NCI-H1930 (cell line): Measurements from ENCODE around the gene ARIH1.
"Not testable (repeated sequence)": the region's sequence is repeated elsewhere in the genome, so short reads cannot be mapped to it uniquely, and the experiment has no call there.

ENCODE experiments used
- DNase-seq, 2 experiments: peaks; one replicate each; lab custom pipeline; 2025; lab: John Stamatoyannopoulos, UW

Gene ARIH1, protein sequence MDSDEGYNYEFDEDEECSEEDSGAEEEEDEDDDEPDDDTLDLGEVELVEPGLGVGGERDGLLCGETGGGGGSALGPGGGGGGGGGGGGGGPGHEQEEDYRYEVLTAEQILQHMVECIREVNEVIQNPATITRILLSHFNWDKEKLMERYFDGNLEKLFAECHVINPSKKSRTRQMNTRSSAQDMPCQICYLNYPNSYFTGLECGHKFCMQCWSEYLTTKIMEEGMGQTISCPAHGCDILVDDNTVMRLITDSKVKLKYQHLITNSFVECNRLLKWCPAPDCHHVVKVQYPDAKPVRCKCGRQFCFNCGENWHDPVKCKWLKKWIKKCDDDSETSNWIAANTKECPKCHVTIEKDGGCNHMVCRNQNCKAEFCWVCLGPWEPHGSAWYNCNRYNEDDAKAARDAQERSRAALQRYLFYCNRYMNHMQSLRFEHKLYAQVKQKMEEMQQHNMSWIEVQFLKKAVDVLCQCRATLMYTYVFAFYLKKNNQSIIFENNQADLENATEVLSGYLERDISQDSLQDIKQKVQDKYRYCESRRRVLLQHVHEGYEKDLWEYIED

DNA sequence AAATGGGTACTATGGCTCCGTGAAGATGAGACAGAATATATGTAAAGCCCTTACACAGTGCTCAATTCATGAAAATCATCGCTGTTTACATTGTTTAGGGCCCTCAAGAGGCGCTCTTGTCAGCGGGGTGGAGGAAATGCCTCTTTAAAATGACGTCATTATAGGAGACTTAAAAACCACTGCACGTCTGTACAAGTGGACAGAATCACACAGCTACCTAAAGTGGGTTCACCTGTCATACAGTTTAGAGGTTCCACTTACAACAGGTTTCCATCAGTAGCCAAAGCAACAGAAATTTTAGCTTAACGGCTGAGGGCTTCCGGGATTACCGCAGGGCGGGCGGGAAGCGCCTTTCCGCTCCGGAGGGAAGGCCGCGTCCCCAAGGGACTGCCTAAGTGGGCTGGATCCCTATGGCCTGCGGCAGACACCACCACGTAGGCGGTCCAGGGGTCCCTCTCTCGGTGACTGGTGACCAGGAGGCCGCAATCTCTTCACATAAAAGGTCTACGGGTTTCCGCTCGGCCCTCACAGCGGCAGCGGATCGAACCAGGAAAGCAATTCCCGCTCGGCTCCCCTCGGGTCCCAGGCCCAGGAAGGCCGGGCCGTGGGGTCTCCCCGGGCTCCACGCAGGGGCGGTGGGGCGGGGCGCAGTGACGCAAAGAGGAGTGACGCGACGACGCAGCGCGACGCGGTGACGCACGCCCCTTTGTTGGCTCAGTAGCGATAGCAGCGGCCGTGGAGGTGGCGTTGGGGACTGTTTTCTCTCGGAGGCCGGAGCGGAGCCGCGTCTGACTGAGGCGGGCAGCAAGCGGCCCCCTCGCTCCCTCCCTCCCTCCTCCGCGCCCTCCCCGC is at the start of gene ARIH1:
Gene ARIH1 (plus strand): TSS at position 717 of the 852 bp plus-strand sequence. CDS start 310 bp downstream, outside the sequence.
- peak; percentile 73 to 90 for DNase-seq

DNA sequence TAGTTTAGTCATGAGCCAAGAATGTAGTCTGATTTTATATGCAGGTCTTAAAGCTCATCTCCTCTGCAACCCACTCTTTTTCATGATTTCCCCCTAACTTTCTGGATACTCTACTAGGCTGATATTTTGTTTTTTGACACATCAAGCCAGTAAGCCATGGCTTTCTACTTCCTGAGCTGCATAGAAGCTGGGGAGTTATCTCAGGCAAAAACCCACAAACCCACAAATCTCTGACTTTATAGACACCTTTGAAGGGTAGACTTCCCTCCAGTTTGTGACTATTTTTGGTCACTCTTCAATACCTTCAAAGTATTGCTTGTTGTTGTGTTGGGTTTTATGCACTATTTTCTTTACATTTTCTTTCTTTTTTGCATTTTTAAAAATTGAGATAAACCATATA is 47.4 kb upstream of the ARIH1 start:
- DNase-seq = no peak

DNA sequence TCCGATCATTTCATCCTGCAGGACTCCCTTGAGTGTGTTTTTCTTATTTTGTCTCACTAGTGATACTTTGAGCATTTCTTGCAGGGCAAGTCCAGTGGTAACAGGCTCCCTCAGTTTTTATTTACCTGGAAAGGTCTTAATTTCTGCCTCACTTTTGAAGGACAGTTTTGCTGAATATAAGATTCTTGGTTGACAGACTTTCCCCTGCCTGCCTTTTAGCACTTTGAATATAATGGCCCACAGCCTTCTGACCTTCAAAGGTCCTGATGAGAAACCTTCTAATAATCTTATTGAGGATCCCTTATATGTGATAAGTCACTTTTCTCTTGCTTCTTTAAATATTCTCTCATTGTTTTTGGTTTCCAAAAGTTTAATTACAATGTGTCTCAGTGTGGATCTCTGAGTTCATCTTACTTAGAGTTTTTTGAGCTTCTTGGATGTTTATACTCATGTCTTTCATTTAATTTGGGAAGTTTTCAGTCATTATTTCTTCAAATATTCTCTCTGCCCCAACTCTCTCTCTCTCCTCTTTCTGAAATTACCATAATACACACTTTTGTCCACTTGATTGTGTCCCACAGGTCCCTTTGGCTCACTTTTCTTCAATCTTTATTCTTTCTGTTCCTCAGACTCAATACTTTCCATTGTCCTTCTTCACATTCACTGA is 36.3 kb upstream of the ARIH1 start:
- no peak for DNase-seq

DNA sequence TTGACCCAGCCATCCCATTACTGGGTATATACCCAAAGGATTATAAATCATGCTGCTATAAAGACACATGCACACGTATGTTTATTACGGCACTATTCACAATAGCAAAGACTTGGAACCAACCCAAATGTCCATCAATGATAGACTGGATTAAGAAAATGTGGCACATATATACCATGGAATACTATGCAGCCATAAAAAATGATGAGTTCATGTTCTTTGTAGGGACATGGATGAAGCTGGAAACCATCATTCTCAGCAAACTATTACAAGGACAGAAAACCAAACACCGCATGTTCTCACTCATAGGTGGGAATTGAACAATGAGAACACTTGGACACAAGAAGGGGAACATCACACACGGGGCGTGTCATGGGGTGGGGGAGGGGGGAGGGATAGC is 31.3 kb upstream of the ARIH1 start:
- DNase-seq = not testable (repeated sequence)

DNA sequence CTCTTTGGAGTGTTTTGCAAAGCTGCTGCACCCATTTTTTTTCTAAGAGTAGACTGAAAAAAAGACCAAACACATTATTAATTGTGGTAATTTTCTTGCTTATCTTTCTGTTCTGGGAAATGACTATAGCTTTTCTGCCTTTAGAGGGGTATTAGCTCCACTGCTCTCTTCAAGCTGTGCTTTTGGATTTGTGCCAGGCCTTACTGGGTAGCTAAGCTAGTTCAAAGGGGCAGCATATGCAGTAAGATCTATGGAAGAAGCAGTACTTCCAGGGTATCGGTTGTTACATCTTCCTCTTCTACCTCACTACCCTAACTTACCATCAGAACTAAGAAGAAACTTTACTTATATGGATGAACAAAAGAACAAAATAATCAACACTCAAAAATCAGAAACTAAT is 28.7 kb upstream of the ARIH1 start:
- DNase-seq = no peak

DNA sequence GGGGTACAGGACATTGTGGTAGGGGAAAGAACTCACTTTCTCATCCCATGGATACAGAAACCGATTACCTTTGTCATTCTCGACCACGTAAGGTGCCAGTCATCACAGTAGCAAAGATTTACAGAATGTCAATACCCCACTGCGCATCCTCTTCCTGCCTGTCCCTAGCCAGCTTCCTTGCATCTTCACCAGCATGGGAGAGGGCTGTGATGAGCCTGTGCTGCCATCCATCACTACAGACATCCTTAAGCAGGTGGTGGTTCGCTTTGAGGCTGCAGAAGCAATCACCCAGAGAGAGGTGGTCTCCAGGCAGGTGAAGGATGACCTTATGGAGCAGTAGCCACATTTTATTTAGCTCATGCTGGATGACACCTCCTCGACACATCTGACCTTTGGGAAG is 23.3 kb upstream of the ARIH1 start:
- DNase-seq = no peak

DNA sequence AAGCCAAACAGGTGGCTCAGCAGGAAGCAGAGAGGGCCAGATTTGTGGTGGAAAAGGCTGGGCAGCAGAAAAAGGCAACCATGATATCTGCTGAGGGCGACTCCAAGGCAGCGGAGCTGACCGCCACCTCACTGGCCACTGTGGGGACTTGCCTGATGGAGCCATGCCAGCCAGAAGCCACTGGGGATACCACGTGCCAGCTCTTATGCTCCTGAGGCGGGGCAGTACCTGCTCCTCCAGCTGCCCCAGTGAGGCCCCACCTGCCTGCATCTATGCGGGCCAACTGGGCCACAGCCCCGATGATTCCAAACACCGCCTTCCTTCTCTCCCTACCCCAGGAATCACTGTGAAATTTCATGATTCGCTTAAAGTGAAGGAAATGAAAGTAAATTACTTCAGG is 22.9 kb upstream of the ARIH1 start:
- DNase-seq = no peak

DNA sequence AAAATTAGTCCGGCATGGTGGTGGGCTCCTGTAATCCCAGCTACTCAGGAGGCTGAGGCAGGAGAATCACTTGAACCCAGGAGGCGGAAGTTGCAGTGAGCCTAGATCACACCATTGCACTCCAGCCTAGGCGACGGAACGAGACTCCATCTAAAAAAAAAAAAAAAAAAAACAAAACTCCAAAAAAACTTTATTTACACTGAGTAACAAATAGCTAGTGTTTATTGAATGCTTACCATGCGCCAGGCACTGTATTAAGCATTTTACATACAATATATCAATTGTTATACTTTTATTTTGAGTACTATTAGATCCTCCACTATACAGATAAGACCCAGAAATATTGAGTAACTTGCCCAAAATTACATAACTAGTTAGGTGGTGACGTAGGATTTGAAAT is 17.4 kb upstream of the ARIH1 start:
- no peak for DNase-seq

DNA sequence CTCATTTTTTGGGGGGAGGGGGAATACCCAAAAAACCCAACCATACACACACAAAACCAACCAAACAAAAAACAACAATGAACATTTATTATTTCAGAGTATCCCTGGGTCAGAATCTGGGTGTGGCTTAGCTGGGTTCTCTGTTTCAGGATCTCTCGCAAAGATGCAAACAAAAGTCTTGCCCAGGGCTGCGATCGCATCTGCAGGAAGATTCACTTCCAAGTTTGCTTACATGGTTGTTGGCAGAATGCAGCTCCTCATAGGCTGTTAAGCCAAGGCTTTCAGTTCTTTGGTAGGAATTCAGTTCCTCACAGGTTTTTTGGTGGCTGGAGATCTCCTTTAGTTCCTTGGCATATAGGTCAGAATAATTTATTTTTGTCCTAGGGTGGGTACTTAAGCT is 13.7 kb upstream of the ARIH1 start:
- DNase-seq = no peak

DNA sequence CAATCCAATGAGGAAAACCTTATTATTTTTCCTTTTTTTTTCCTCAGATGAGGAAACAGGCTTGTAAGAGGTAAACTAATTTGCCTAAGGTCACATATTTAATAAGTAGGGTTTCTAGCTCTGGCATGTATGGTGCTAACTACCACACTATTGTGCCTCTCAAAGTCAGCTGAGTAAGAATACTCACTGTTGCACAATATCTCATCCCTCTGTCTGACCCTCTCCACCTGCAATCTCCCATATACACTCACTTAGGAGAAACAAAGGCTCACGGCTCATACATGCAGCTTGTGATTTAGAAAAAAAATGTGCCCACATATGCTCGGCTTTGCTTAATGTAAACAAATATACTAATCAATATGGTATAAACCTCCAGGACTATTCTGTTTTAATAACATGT is 10.4 kb upstream of the ARIH1 start:
- no peak for DNase-seq

DNA sequence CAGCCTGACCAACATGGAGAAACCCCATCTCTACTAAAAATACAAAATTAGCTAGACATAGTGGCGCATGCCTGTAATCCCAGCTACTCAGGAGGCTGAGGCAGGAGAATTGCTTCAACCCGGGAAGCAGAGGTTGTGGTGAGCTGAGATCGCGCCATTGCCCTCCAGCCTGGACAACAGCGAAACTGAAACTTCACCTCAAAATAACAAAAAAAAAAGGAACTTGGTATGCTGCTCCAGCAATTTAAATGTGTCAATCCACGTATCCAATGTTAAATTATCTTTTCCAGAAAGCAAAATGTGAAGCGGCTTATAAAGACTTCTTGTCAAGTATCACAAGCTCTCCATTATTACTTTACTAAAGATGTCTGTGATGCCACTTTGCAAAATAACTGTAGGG is 9.9 kb upstream of the ARIH1 start:
- DNase-seq = no peak

DNA sequence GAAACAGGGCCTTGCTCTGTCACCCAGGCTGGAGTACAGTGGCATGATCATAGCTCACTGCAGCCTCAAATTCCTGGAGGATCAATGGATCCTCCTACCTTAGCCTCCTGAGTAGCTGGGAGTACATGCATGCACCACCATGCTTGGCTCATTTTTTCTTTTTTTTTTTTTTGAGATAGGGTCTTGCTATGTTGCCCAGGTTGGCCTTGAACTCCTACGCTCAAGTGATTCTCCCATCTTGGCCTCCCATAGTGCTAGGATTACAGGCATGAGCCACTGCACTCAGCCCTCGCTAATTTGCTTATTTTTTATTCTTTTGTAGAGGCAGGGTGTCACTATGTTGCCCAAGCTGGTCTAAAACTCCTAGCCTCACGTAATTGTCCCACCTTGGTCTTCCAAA is 6.0 kb upstream of the ARIH1 start:
- no peak for DNase-seq

DNA sequence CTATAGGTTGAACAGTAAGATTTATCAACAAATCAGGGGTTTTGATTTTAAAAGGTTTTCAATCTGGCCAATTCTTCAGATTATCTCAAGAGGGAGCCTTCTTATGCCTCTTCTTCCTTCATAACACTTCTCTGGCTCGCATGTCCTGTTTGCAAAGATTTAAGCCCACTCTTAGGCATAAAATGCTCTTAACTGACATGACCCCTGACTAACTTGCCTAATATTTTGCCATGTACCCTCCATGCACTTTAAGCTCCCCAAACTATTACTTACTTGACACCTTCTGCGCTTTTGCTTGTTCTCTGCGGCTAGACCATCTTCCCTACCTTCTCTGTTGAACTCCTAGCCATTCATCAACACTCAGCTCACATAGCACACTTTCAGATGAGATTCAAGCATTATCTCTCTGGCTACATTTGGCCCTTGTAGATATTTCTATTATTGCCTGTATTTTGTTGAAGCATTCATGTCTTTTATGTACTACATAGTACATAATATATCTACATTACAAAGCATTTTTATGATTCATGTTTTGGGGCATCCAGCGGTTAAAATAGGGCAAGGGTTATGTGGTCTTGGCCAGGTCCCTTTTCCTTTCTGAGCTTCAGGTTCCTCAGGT is 1.0 kb upstream of the ARIH1 start:
- DNase-seq = no peak

DNA sequence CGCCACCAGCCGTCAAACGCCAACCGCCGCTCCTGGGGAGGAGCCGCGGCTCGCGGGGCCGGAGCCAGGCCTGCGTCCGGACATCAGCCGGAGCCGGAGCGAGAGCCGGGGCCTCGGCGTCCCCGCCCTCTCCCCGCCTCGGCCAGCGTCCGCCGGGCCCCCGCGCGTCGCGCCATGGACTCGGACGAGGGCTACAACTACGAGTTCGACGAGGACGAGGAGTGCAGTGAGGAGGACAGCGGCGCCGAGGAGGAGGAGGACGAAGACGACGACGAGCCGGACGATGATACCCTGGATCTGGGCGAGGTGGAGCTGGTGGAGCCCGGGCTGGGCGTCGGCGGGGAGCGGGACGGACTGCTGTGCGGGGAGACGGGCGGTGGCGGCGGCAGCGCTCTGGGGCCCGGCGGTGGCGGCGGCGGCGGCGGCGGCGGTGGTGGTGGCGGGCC is 359 bp downstream of the ARIH1 start:
- no peak for DNase-seq

DNA sequence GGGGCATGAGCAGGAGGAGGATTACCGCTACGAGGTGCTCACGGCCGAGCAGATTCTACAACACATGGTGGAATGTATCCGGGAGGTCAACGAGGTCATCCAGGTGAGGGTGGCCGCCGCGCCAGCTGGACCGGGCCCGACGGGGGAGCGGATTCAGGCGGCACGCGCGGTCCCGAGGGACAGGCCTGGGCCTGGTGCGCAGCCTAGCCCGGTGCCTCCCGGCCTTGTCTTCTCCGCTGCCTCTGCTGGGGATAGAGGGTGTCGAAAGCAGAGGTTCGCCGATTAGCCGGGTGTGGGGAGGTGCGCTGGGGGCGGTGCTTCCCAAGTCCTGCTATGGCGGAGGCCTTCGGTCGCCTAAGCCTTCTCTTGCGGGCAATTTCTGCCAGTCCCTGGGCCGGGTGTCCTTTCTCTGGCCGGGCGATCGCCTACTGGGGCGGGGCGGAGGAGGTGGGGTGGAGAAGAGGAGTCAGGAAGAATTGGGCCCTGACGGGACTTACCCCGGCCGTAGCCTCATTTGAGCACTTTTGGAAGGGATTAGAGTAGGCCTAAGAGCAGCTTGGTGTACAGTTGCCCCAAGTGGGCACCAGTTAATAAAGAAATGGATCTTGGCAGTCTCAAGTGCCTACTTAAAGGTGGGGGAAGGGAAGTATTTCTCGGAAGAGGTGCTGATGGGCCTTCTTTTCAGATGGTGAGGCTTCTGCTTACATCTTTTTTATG is 940 bp downstream of the ARIH1 start:
- peak; percentile 9 to 22 for DNase-seq

DNA sequence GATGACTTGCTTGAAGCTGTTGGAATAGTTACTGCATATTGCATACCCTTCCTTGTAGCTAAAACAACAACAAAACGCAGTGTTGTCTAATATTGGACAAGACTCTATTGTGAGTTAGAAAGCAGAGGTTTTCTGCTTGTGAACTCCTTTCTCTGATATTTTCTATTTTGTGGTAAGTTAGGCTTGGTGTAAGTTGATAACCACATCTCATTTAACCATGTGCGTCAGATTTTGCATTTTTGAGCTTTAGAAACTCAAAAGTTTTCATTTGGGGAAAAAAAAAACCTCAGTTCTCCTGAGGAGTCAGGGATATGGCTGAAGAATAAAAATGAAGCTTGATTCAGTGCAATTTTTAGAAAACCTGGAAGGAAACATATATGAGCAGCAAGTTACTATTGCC is 1.5 kb downstream of the ARIH1 start:
- no peak for DNase-seq

DNA sequence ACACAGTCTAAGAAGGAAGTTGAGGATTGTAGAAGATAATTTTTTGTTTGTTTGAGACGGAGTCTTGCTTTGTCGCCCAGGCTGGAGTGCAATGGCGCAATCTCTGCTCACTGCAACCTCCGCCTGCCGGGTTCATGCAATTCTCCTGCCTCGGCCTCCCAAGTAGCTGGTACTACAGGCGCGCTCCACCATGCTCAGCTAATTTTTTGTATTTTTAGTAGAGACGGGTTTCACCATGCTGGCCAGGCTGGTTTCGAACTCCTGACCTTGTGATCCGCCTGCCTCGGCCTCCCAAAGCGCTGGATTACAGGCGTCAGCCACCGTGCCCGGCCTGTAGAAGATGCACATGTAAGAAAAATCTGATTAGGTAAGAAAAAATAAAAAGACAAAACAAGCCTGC is 2.2 kb downstream of the ARIH1 start:
- DNase-seq = not testable (repeated sequence)

DNA sequence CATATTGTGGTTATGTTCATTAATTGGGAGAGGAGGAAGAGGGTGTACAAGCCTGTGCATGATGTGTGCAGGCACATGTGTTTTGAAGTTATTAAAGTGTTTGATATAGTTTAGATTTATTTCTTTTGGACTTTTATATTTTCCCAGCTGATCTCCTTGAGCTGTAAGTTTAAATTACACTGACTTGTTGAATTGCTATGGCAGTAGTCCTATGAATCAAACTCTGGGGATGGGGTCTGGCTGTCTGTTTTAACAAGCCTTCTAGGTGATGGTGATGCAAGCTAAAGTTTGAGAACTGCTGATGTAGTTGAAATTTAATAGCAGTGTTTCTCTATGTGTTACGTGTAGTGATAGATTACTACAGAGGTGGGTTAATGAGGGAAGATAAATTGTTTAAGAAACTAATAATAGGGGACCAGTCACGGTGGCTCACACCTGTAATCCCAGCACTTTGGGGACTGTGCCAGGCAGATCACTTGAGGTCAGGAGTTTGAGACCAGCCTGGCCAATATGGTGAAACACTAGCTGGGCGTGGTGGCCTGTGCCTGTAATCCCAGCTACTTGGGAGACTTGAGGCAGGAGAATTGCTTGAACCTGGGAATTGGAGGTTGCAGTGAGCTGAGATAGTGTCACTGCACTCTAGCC is 7.0 kb downstream of the ARIH1 start:
- no peak for DNase-seq

DNA sequence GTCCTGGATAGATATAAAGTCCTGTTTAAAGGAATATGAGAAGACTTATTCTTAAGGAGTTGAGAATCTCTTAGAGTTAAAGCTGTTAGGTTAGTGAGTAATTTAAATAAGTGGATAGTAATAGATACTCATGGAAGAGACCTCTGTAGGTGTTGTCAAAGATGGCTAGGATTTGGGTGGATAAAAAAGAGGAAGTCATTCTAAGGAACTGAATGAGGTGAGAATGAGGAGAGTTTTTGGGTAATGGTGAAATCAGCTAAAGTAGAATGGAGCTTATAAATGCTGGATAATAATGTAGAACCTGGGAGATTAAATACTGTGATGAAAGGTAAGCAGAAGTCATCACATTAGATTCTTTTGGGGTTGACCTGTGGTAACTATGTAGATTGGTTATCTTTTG is 8.1 kb downstream of the ARIH1 start:
- DNase-seq = no peak

DNA sequence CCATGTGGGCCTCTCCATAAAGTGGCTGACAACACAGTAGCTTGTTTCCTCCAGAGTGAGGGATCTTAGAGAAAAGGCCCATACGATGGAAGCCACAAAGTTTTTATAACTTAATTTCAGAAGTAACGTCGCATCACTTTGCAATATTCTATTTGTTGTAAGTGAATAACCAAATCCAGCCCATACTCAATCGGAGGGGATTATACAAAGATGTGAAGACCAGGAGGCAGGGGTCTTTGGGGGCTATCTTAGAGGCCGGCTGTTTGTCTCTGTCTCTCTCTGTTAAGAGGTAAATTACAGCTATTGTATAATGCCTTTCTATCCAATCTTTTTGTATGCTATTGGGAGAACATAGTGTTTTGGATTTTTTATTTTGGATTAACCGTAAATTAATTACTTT is 9.1 kb downstream of the ARIH1 start:
- no peak for DNase-seq

DNA sequence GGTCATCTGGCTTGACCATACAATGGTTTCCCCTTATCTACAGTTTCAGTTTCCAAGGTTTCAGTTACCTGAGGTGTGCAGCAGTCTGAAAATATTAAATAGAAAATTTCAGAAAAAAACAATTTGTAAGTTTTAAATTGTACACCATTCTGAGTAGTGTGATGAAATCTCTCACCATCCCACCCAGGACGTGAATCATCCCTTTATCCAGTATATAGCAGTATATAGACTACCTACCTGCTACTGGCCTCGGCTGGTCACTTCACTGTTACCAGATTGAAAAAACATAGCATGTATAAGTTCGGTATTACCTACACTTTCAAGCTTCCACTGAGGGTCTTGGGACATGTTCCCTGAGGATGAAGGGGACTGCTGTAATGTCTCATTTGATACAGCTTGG is 12.0 kb downstream of the ARIH1 start:
- no peak for DNase-seq
